GM21423 (cell line): ENCODE measurements around the gene SUSD6.
"Not testable (repeated sequence)": the region's sequence is repeated elsewhere in the genome, so short reads cannot be mapped to it uniquely, and the experiment has no call there.

Experiments
- ATAC-seq: cut with Tn5 transposase; IDR thresholded peaks from one replicate; pipeline ENCODE4 v1.9.1; 2021; ENCODE audit warnings: mild to moderate bottlenecking, moderate library complexity; ENCODE audit not compliant: unreplicated experiment

The SUSD6 gene

GRCh38 chr14:69647642-69648041, 36.2 kb downstream of the SUSD6 start:
- not testable (repeated sequence) for ATAC-seq

GRCh38 chr14:69648480-69649451, 37.4 kb downstream of the SUSD6 start:
- no peak for ATAC-seq

- no peak for ATAC-seq
These were observed 39.6 kb downstream of the SUSD6 start for GRCh38 chr14:69650948-69651369.

GRCh38 chr14:69651664-69652063, 40.3 kb downstream of the SUSD6 start:
- ATAC-seq: no peak

- no peak for ATAC-seq
These were observed 41.7 kb downstream of the SUSD6 start for GRCh38 chr14:69652942-69653684.

GRCh38 chr14:69654116-69654515, 42.7 kb downstream of the SUSD6 start:
- ATAC-seq: no peak

GRCh38 chr14:69657950-69658355, 46.6 kb downstream of the SUSD6 start:
- no peak for ATAC-seq

GRCh38 chr14:69658664-69659261, 47.4 kb downstream of the SUSD6 start:
- no peak for ATAC-seq

GRCh38 chr14:69660344-69661193, 49.2 kb downstream of the SUSD6 start:
- ATAC-seq: no peak

GRCh38 chr14:69661194-69661537, 49.8 kb downstream of the SUSD6 start:
- ATAC-seq: no peak

GRCh38 chr14:69662636-69663299, 51.4 kb downstream of the SUSD6 start:
- no peak for ATAC-seq

- no peak for ATAC-seq
These were observed 51.9 kb downstream of the SUSD6 start for GRCh38 chr14:69663300-69663643.

- ATAC-seq: no peak
These were observed 52.9 kb downstream of the SUSD6 start for GRCh38 chr14:69664265-69664664.

GRCh38 chr14:69664865-69665526, 53.6 kb downstream of the SUSD6 start:
- no peak for ATAC-seq

GRCh38 chr14:69665631-69666030, 54.2 kb downstream of the SUSD6 start:
- no peak for ATAC-seq

- no peak for ATAC-seq
These were observed 54.7 kb downstream of the SUSD6 start for GRCh38 chr14:69666112-69666511.

- ATAC-seq: no peak
These were observed 55.4 kb downstream of the SUSD6 start for GRCh38 chr14:69666690-69667211.

- no peak for ATAC-seq
These were observed 56.5 kb downstream of the SUSD6 start for GRCh38 chr14:69667938-69668335.

- no peak for ATAC-seq
These were observed 58.0 kb downstream of the SUSD6 start for GRCh38 chr14:69669375-69669774.
